Measurements from ENCODE around the gene TTC28. TPM values are rescaled to one million over a fixed set of nuclear protein-coding genes. Genes with fewer than 3 reads are reported as not detected.
"Not testable (repeated sequence)": the region's sequence is repeated elsewhere in the genome, so short reads cannot be mapped to it uniquely, and the experiment has no call there.

The TTC28 gene
- total RNA-seq, 6 experiments from 2014 or later = 10.8 to 18.9 (median 13.6) TPM

GRCh38 chr22:28074526-28074925 is 605.1 kb downstream of the TTC28 start:
- Mint-ChIP-seq H3K4me3 (no peak overlapping the region), H3K27ac (no peak overlapping the region), H3K36me3 (ENCODE audit: low read depth) (peaks cover 6% of the 10 kb centered on the region), H3K4me1 (ENCODE audit: low read depth) (peaks cover 19% of the 10 kb centered on the region), H3K9me3 (no peaks in the 10 kb centered on the region), H3K27me3 (ENCODE audit: insufficient read depth) (no peaks in the 10 kb centered on the region; the same call in 1 of the 2 replicates)
- DNase-seq = no peak
- no peak for TF ChIP-seq CTCF (IDR thresholded peaks at IDR 0.05)

GRCh38 chr22:28072066-28072465 is 607.6 kb downstream of the TTC28 start:
- Mint-ChIP-seq H3K36me3 (ENCODE audit: low read depth) (peaks cover 6% of the 10 kb centered on the region), H3K4me3 (no peak overlapping the region), H3K27me3 (ENCODE audit: insufficient read depth) (no peaks in the 10 kb centered on the region), H3K9me3 (no peaks in the 10 kb centered on the region), H3K4me1 (ENCODE audit: low read depth) (peaks cover 21% of the 10 kb centered on the region), H3K27ac (no peak overlapping the region)
- no peak for TF ChIP-seq CTCF (IDR thresholded peaks at IDR 0.05)
- no peak for DNase-seq

GRCh38 chr22:28068826-28069225 is 610.8 kb downstream of the TTC28 start:
- Mint-ChIP-seq H3K36me3 (ENCODE audit: low read depth) (peaks cover 6% of the 10 kb centered on the region), H3K27ac (no peak overlapping the region), H3K4me1 (ENCODE audit: low read depth) (peaks cover 12% of the 10 kb centered on the region), H3K27me3 (ENCODE audit: insufficient read depth) (no peaks in the 10 kb centered on the region; the same call in 1 of the 2 replicates), H3K9me3 (no peaks in the 10 kb centered on the region), H3K4me3 (no peak overlapping the region)
- DNase-seq = no peak
- TF ChIP-seq CTCF (IDR thresholded peaks at IDR 0.05) = no peak

GRCh38 chr22:28064920-28065319 is 614.7 kb downstream of the TTC28 start:
- Mint-ChIP-seq H3K9me3 (no peaks in the 10 kb centered on the region; the same call in 1 of the 2 replicates), H3K27ac (no peak overlapping the region), H3K4me3 (no peak overlapping the region), H3K27me3 (ENCODE audit: insufficient read depth) (no peaks in the 10 kb centered on the region; the same call in 1 of the 2 replicates), H3K36me3 (ENCODE audit: low read depth) (peaks cover 6% of the 10 kb centered on the region; the same call in 1 of the 2 replicates), H3K4me1 (ENCODE audit: low read depth) (peaks cover 6% of the 10 kb centered on the region; the same call in 1 of the 2 replicates)
- TF ChIP-seq CTCF (IDR thresholded peaks at IDR 0.05) = no peak
- DNase-seq = no peak

GRCh38 chr22:28063656-28064055 is 616.0 kb downstream of the TTC28 start:
- Mint-ChIP-seq H3K27ac (no peak overlapping the region), H3K27me3 (ENCODE audit: insufficient read depth) (no peaks in the 10 kb centered on the region; the same call in 1 of the 2 replicates)

GRCh38 chr22:28060594-28060993 is 619.0 kb downstream of the TTC28 start:
- not testable (repeated sequence) for H3K27ac Mint-ChIP-seq; H3K9me3 Mint-ChIP-seq; H3K36me3 Mint-ChIP-seq (ENCODE audit: low read depth); H3K4me3 Mint-ChIP-seq; H3K4me1 Mint-ChIP-seq (ENCODE audit: low read depth); H3K27me3 Mint-ChIP-seq (ENCODE audit: insufficient read depth); DNase-seq

More at GRCh38 chr22:28063656-28064055, 616.0 kb downstream of the TTC28 start:
- no peak overlapping the region for H3K4me3 Mint-ChIP-seq
- no peak for TF ChIP-seq CTCF (IDR thresholded peaks at IDR 0.05)
- peaks cover 6% of the 10 kb centered on the region; the same call in 1 of the 2 replicates for H3K36me3 Mint-ChIP-seq (ENCODE audit: low read depth)
- DNase-seq = no peak
- H3K9me3 Mint-ChIP-seq = no peaks in the 10 kb centered on the region; the same call in 1 of the 2 replicates
- H3K4me1 Mint-ChIP-seq (ENCODE audit: low read depth) = no peaks in the 10 kb centered on the region
